Neuron (in vitro differentiated cells): ENCODE results near the gene RIPOR2.
"Not testable (repeated sequence)": the region's sequence is repeated elsewhere in the genome, so short reads cannot be mapped to it uniquely, and the experiment has no call there.

Experiments used
- H2AFZ ChIP-seq: one replicate; pipeline ENCODE4 v1.6.1; 2013; ENCODE audit warnings: low read depth, mild to moderate bottlenecking, inconsistent platforms, low read length, moderate library complexity
- H3K27me3 ChIP-seq: one replicate; pipeline ENCODE4 v1.6.1; 2013; ENCODE audit warnings: low read length; ENCODE audit not compliant: insufficient read depth
- H3K36me3 ChIP-seq: one replicate; pipeline ENCODE4 v1.6.1; 2013; ENCODE audit warnings: low read length; ENCODE audit not compliant: insufficient read depth
- H3K4me1 ChIP-seq: one replicate; pipeline ENCODE4 v1.6.1; 2013; ENCODE audit warnings: low read length; ENCODE audit not compliant: insufficient read depth
- H3K4me3 ChIP-seq: 2 replicates; pipeline ENCODE4 v1.5.1; 2013; ENCODE audit warnings: mild to moderate bottlenecking, low read length, moderate library complexity
- H3K9me3 ChIP-seq: one replicate; pipeline ENCODE4 v1.6.1; 2013; ENCODE audit warnings: low read length

Gene RIPOR2

DNA sequence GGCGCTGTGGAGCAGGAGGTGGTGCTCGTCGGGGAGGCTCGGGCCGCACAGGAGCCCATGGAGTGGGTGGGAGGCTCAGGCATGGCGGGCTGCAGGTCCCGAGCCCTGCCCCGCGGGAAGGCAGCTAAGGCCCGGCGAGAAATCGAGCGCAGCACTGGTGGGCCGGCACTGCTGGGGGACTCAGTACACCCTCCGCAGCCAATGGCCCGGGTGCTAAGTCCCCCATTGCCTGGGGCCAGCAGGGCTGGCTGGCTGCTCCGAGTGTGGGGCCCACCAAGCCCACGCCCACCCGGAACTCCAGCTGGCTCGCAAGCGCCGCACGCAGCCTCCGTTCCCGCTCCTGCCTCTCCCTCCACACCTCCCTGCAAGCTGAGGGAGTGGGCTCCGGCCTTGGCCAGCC, 169.8 kb downstream of the RIPOR2 start:
- not testable (repeated sequence) for H2AFZ ChIP-seq, H3K4me3 ChIP-seq, H3K9me3 ChIP-seq, H3K36me3 ChIP-seq, H3K4me1 ChIP-seq, H3K27me3 ChIP-seq

DNA sequence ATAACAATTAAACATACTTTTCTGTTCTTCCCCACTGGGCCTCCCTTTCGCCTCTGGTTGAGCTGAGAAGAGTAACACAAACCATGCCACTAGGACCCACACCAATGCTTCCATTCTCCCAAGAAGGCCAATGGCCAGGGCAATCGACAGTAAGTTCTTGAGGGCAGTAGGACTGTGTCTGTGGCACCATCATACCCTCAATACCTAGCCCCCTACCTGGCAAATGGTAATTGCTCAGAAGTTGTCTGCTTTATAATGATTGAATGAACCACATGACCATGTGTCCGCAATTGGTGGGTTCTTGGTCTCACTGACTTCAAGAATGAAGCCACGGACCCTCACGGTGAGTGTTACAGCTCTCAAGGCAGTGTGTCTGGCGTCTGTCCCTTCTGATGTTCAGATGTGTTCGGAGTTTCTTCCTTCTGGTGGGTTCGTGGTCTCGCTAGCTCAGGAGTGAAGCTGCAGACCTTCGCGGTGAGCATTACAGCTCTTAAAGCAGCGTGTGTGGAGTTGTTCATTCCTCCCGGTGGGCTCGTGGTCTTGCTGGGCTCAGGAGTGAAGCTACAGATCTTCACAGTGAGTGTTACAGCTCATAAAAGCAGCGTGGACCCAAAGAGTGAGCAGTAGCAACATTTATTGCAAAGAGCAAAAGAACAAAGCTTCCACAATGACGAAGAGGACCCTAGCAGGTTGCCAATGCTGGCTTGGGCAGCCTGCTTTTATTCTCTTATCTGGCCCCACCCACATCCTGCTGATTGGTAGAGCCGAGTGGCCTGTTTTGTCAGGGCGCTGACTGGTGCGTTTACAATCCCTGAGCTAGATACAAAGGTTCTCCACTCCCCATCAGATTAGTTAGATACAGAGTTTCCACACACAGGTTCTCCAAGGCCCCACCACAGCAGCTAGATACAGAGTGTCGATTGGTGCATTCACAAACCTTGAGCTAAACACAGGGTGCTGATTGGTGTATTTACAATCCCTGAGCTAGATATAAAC, 170.6 kb downstream of the RIPOR2 start:
- not testable (repeated sequence) for H3K27me3 ChIP-seq, H2AFZ ChIP-seq, H3K9me3 ChIP-seq, H3K36me3 ChIP-seq, H3K4me3 ChIP-seq, H3K4me1 ChIP-seq

DNA sequence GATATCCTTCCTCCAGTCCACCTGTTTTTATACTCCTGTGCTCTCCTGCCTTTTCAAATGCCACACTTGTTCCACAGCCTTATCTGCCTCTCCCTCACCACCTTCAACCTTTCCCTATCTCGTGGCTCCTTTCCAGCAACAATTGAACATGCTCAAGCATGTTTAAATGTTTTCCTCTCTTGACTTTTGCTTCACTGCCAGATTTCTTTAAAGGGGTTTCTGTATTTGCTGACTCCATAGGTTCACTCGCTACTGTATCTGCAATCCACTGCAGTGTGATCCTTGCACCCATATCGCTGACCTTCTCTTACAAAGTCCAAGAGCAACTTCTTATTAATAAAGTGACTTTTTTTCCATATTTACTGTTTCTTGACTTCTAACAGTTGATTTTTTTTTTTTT, 172.2 kb downstream of the RIPOR2 start:
- Histone ChIP-seq H3K36me3 (no peaks in the 10 kb centered on the region), H3K4me3 (no peak overlapping the region), H3K27me3 (no peaks in the 10 kb centered on the region), H2AFZ (no peak overlapping the region), H3K9me3 (no peaks in the 10 kb centered on the region), H3K4me1 (no peaks in the 10 kb centered on the region)

DNA sequence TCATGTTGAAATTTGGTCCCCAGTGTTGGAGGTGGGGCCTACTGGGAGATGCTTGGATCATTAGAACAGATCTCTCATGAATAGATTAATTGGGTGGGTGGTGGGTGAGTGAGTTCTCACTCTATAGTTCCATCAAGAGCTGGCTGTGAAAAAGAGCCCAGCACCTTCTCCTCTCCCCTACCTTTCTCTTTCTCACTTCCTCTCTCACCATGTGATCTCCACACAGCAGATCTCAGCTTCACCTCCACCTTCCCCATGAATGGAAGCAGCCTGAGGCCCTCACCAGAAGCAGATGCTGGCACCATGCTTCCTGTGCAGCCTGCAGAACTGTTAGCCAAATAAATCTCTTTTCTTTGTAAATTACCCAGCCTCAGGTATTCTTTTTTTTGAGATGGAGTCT, 173.9 kb downstream of the RIPOR2 start:
- Histone ChIP-seq H3K27me3 (no peaks in the 10 kb centered on the region), H3K4me1 (no peaks in the 10 kb centered on the region), H3K4me3 (no peak overlapping the region), H2AFZ (no peak overlapping the region), H3K9me3 (no peaks in the 10 kb centered on the region), H3K36me3 (no peaks in the 10 kb centered on the region)

DNA sequence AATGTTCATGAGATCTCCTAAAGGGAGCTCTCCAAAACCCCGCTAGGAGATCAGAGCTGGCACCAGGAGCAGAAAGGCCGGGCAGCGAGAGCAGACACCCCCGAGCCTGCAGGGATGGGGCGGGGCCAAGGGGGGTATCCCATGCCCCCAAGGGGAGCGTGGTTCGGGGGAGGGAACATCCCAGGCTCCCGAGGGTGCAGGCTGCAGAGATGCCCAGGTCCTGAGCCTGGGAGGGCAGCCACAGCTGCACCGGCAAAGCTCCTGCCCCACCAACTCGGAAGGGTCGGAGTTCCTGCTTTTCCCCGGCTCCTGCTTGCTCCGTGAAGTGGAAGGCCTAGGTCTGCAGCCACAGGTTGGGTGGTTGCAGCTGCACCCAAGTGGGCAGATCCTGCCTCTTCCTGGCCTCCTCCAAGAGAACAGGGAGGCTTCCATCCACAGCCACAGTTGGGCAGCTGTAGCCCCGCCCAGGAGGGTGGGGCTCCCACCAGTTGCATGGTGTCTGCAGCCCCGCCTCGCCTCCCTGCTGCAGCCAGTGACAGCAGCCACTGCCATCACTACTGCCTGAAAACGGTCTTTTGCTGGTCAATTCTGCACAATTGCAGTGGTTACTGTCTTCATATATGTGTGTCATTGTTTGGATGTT, 174.4 kb downstream of the RIPOR2 start:
- no peaks in the 10 kb centered on the region for H3K9me3 ChIP-seq
- H3K36me3 ChIP-seq = no peaks in the 10 kb centered on the region
- no peak overlapping the region for H2AFZ ChIP-seq
- no peaks in the 10 kb centered on the region for H3K27me3 ChIP-seq
- H3K4me1 ChIP-seq = no peaks in the 10 kb centered on the region
- H3K4me3 ChIP-seq = no peak overlapping the region

DNA sequence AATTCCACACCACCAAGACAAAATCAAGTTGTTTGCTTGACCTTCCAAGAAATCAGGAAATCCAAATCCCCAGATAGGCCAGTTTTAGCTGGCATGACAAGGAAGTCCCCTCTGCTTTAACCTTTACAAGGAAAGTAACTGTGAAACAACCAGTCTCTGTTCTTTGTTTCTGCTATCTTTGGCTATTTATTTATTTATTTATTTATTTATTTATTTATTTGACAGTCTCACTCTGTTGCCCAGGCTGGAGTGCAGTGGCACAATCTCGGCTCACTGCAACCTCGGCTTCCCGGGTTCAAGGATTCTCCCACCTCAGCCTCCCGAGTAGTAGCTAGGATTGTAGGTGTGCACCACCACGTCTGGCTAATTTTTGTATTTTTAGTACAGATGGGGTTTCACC, 175.6 kb downstream of the RIPOR2 start:
- H2AFZ ChIP-seq = no peak overlapping the region
- no peaks in the 10 kb centered on the region for H3K4me1 ChIP-seq
- no peaks in the 10 kb centered on the region for H3K27me3 ChIP-seq
- H3K4me3 ChIP-seq = no peak overlapping the region
- no peaks in the 10 kb centered on the region for H3K36me3 ChIP-seq
- no peaks in the 10 kb centered on the region for H3K9me3 ChIP-seq

DNA sequence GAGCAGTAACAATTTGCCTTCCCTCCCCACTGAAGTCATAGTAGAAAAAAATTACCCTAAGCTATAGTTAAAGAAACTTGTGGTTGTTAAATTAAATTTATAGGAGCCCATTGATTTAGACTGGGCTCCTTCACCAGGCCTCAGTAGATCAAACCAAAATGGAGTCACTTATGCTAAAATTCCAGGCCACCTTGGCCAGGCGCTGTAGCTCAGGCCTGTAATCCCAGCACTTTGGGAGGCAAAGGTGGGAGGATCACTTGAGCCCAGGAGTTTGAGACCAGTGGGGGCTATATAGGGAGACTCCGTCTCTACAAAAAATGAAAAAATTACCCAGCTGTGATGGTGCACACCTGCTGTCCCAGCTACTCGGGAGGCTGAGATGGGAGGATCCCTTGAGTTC, 176.0 kb downstream of the RIPOR2 start:
- no peak overlapping the region for H2AFZ ChIP-seq
- H3K9me3 ChIP-seq = no peaks in the 10 kb centered on the region
- H3K4me3 ChIP-seq = no peak overlapping the region
- H3K36me3 ChIP-seq = no peaks in the 10 kb centered on the region
- no peaks in the 10 kb centered on the region for H3K27me3 ChIP-seq
- no peaks in the 10 kb centered on the region for H3K4me1 ChIP-seq

DNA sequence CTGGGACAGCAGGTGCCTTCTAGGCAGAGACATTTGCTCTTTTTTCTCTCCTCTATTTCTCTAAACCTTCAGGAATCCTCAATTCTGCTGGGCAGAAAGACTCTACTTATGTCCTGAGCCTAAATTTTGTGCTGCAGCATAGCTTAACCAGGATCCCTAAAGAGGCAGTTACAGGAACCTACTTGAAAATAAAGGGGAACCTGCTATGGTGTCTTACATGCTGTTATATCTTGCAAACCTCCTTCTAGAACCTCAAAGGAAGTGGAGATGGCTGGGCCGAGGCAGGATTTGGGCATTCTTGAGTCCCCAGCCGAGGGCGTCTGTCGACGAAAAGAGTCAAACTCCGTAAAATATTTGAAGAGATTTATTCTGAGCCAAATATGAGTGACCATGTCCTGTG, 178.1 kb downstream of the RIPOR2 start:
- H3K36me3 ChIP-seq = no peaks in the 10 kb centered on the region
- no peaks in the 10 kb centered on the region for H3K9me3 ChIP-seq
- H3K27me3 ChIP-seq = no peaks in the 10 kb centered on the region
- H3K4me1 ChIP-seq = no peaks in the 10 kb centered on the region
- no peak overlapping the region for H3K4me3 ChIP-seq
- H2AFZ ChIP-seq = no peak overlapping the region

DNA sequence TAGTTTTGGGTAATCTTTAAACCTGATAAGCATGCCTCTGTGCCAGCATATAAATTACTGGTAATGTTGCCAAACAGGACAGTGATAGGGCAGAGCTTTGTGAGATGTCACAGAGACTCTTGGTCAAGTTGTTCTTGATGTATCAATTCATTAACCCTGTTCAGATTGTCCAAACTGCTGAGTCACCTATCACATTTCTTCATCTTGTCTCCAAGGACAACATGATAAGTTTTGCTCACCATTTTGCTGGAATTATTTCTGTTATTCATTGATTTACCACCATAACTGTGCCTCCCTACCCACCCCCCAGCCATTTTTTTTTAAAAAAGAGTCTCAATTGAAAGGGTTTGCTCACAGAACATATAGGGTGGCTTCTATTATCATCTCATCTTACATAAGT, 180.5 kb downstream of the RIPOR2 start:
- Histone ChIP-seq H3K4me1 (no peaks in the 10 kb centered on the region), H2AFZ (no peak overlapping the region), H3K9me3 (no peaks in the 10 kb centered on the region), H3K36me3 (no peaks in the 10 kb centered on the region), H3K4me3 (no peak overlapping the region), H3K27me3 (no peaks in the 10 kb centered on the region)

DNA sequence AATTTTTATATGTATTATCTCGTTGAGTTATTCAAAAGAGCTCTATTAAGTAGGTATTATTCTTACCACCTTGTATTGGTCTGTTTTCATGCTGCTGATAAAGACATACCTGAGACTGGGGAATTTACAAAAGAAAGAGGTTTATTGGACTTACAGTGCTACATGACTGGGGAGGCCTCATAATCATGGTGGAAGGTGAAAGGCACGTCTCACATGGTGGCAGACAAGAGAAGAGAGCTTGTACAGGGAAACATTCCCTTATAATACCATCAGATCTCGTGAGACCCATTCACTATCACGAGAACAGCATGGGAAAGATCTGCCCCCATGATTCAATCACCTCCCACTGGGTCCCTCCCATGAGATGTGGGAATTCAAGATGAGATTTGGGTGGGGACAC, 181.4 kb downstream of the RIPOR2 start:
- not testable (repeated sequence) for H3K9me3 ChIP-seq, H3K4me1 ChIP-seq, H2AFZ ChIP-seq, H3K36me3 ChIP-seq, H3K4me3 ChIP-seq, H3K27me3 ChIP-seq
